KBM-7 (cell line): Measurements from ENCODE around the gene POLR2L.

ENCODE experiments used
- DNase-seq: peaks from one replicate; pipeline ENCODE4 v3.0.0-alpha.2; 2015
- in situ Hi-C: fragments of 300-500 bp; cut with MboI; formaldehyde crosslinking; loops from 2 replicates; pipeline ENCODE4 v1.14.3; 2020; ENCODE audit warnings: low sequenced_read_pairs, low pct_unique_long_range_greater_than_20kb, mixed read lengths

The POLR2L gene

GRCh38 chr11:802018-802617 is 40.2 kb downstream of the POLR2L start:
- DNase-seq, result no peak
- in situ Hi-C loops, result no loop called here

GRCh38 chr11:801097-801780 is 41.1 kb downstream of the POLR2L start:
- no peak for DNase-seq
- in situ Hi-C loops, result no loop called here

- in situ Hi-C loops, result no loop called here
- no peak for DNase-seq
Observed at GRCh38 chr11:800473-800872, 41.9 kb downstream of the POLR2L start.

GRCh38 chr11:799641-800316 is 42.5 kb downstream of the POLR2L start:
- in situ Hi-C loops, result no loop called here
- no peak for DNase-seq

GRCh38 chr11:798093-798713 is 44.1 kb downstream of the POLR2L start, which contains the start of gene SLC25A22:
TSS of gene SLC25A22 (minus strand) at chr11:798281. CDS start at chr11:795006, 3,275 bp downstream.
- in situ Hi-C loops, result no loop called here
- peak; percentile 79 for DNase-seq

- peak; percentile 82 for DNase-seq
- in situ Hi-C loops, result no loop called here
Observed at GRCh38 chr11:797296-798092, 44.8 kb downstream of the POLR2L start.

- DNase-seq, result no peak
- in situ Hi-C loops, result no loop called here
Observed at GRCh38 chr11:796565-797295, 45.6 kb downstream of the POLR2L start.

- DNase-seq, result peak; percentile 65
- in situ Hi-C loops, result no loop called here
Observed at GRCh38 chr11:795634-796564, 46.4 kb downstream of the POLR2L start.

- DNase-seq, result no peak
- in situ Hi-C loops, result no loop called here
Observed at GRCh38 chr11:794766-795633, 47.3 kb downstream of the POLR2L start.

- in situ Hi-C loops, result no loop called here
- no peak for DNase-seq
Observed at GRCh38 chr11:794013-794765, 48.1 kb downstream of the POLR2L start.

- DNase-seq, result no peak
- in situ Hi-C loops, result no loop called here
Observed at GRCh38 chr11:793556-793955, 48.8 kb downstream of the POLR2L start.

- DNase-seq, result no peak
- in situ Hi-C loops, result no loop called here
Observed at GRCh38 chr11:792873-793272, 49.5 kb downstream of the POLR2L start.

GRCh38 chr11:792535-792821 is 49.9 kb downstream of the POLR2L start:
- in situ Hi-C loops, result no loop called here
- no peak for DNase-seq

GRCh38 chr11:791658-792534 is 50.4 kb downstream of the POLR2L start:
- no peak for DNase-seq
- in situ Hi-C loops, result no loop called here
